CD4-positive, alpha-beta T cell treated with Interleukin-15 for 4 hours (primary cell): Measurements from ENCODE around the gene COPB2.

Experiments used
- DNase-seq: peaks from one replicate; pipeline ENCODE4 v3.0.0-alpha.2; 2020; ENCODE audit warnings: low spot score

COPB2 gene

DNA sequence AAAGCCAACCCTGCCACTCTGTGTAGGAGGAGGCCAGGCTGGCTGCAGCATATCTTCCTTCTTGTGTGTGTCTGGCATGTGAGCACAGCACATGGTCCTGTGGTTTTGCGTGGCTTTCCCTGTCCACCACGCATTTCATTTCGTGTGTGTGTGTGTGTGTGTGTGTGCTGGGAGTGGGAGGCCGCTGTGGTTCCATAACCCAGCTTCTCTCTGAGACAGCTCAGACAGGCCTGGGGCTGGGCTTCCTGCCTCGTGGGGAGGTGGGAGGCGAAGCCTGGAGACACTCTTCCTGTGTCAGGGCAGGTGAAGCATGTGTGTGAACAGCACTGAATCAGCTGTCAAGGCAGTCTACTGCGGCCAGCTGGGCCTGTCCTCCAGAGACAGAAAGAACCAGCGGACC lies 61.6 kb downstream of the COPB2 start:
- DNase-seq: no peak

DNA sequence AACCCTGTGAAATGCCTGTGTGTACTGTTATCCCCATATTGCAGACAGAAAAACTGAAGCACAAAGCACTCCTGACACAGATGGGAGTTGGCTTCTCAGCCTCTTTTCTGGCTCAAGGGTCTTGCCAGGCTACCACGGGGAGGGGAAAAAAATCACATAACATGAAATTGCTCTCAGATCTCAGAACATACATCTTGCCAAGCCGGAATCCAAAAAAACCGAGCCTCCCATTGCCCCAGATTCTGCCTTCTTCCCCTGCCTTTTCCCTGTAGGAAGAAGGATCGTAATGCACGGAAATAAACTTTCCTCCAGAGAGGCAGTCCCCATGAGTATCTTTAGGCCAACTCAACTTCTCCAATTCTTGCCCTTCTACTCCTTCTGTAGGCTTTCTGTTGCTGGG lies 62.2 kb downstream of the COPB2 start:
- DNase-seq: no peak

DNA sequence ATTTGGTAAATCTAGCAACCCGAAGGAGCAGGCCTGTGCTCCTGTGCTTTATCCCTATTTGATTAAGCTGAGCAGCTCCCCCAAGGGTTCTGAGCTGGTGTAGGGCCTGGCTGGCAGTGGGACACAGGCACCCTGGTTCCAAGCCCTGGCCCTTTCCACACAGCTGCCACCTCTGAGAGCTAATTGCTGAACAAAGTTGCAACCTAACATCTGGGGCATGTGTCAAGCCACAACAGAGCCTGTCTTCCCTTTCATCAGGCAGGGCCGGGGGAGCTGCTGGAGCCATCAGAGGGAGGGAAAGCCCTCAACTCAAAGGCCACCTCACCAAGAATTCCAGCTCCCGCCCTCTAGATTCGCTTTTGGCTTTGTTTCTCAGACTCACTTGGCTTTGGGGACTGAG lies 62.7 kb downstream of the COPB2 start:
- DNase-seq: no peak

DNA sequence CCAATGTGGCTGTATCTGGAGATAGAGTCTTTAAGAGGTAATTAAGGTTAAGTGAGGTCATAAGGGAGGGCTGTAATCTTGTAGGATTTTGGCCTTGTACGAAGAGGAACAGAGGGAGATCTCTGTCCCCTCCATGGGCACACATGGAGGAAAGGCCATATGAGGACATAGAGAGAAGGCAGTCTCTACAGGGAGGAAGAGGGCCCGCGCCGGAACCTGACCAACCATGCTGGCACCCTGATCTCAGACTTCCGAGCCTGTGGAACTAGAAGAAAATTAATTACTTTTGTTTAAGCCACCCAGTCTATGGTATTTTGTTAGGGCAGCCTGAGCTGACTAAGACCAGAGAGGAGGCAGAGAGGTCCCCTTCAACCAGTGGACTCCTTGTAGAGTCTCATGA lies 63.3 kb downstream of the COPB2 start:
- no peak for DNase-seq

DNA sequence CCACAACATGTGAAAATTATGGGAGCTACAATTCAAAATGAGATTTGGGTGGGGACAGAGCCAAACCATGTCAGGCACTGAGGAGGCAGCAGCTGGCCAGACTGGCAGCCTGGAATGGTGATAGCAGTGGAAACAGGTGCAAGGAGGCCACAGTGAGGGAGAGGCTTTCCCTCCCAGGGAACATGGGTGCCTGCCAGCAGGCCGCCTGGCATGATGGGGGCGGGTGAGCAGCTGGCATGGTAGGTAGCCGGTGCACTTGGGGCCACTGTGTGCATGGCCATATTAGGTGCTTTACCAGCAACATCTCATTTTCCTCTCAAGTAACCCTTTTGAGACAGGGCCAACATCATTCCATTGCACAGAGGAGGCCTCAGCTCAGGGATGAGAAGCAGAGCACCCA lies 63.9 kb downstream of the COPB2 start:
- no peak for DNase-seq

DNA sequence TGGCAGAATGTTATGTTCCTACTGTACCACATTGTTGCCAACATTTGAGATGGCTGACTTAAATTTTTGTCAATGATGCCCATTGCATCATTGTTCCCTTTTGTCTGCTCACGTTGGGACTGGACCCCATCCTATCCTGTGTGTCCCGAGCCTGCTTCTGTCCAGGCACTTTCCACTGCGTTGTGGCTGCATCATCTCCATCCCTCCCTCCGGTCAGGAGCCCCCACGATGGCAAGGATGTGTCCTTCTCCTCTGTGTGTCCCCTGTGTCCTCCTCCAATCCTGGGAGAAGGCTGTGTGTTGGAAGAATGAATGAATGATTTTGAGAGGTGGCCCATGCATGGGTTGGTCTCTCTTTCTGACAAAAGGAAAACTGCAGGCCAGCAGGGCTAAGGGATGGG lies 65.0 kb downstream of the COPB2 start:
- no peak for DNase-seq

DNA sequence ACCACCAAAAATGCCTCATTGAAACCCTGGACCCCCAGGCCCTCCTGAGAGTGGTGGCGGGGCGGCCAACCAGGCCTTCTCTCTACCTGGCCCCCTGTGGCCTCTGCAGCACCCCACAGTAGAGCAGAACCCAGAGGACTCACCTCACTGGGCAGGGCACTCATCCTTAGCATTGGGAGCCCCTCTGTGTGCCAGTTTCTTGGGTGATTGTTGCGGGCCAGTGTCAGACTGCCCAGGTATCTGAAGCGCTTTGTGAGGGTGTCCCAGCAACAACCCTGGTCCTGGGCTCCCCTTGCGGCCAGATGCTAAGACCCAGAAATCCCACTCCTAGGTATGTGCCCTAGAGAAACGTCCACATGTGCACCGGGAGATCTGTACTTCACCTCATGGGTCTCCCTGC lies 66.3 kb downstream of the COPB2 start:
- no peak for DNase-seq

DNA sequence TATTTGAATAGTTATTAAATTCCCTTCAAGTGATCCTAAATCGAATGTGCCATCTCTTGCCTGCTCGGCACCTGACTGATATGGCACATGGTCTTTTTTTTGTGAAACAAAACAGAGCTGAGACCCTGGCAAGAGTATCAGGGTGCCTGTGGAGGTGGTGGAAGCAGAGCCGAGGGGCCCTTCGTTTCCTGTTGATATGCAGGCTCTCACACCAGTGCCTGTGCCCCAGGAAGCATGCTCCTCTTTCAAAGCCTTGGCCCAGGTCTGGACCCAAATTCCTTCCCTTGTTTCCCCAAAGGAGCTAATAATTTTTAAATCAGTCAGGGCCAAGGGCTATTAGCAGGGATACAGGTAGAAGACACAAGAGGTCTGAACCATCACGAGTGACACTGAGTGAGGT lies 67.1 kb downstream of the COPB2 start:
- DNase-seq: no peak

DNA sequence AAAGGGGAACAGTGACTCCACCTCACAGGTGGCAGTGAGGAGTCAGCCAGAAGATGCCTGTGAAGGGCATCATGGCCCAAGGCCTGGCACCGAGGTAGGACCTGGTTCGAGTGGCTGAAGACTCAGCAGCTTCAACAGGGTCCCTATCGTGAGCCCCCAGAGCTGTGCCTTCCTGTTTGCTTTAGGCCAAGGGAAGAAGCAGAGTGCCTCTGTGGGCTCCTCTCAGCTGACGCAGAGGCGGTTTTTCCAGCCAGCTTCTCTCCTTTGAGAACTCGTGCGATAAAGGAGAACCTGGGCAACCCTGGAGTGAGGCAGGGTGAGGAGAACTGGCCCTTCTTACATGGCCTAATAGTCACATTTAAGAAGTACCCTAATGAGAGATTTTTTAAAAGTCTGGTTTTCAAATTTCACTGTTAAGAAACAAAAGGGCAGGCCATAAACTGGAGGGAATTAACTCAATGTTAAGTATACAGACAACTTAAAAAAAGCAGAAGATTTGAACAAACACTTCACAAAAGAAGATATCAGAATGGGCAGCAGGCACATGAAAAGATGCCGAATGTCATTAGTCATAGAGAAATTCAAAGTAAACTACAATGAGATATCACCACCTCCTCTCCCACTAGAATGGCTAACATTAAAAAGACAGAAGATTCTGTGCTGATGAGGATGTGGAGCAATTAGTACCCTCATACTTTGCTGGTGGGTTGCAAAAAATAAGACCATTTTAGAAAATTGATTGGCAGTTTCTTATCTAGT lies 68.7 kb downstream of the COPB2 start:
- no peak for DNase-seq

DNA sequence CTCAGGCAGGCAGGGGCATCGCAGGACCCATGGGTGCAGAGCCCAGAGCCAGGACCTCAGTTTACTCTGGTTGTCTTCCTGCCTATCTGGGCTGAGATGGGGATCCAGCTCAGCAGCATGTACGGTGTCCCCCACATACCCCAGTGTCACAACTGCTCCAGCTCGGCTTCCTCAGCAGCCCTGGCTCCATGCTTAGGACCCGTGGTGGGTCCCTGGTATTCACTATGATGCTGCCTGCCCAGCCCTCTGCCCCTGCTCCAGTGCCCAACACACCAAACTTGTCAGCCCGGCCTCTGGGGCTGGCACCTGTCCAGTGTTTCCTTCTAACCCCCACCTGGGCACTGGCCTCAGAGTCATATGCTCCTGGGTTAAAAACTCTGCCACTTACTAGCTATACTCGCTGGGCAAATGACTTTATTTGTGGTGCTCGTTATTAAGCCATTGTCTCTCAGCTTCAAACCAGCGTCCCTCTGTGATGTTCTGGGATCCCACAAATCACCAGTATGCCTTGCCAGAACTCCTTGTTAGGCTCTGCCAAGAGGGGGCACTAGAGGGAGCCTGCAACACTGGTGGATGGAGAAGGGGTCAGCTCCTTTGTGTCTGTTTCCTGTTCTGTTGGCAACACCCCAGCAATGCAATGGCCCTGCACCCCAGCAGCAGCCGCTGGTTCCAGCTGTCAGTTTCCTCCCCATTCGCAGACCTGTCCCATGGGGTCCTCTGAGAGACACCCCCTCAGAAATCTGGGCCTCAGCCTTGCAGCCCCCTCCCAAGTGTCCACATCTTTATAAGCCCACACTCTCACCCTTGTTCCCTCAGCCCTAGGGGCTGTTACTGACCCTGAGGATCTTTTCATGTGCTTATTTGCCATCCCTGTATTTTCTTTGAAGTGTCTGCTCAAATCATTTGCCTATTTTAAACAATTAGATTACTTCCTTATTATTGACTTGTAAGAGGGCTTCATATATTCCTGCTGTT lies 69.7 kb downstream of the COPB2 start:
- no peak for DNase-seq

DNA sequence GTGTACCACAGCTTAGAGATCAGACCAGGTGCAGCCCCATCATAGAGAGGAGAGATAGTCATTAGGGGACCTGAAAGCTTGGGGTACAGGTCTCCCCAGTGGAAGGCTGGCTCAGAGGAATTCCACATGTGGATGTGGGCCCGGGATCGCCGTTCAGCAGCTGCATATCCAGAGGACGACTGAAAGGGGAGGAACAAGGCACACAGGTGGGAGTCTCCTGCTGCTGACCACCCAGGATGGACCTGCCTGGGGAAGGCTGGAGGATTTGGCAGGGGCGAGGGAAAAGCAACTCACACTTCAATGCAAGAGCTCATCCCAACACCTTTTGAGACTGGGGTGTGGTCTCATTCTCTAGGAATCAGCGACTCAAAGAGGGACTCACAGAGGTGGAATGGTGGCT lies 70.6 kb downstream of the COPB2 start:
- no peak for DNase-seq

DNA sequence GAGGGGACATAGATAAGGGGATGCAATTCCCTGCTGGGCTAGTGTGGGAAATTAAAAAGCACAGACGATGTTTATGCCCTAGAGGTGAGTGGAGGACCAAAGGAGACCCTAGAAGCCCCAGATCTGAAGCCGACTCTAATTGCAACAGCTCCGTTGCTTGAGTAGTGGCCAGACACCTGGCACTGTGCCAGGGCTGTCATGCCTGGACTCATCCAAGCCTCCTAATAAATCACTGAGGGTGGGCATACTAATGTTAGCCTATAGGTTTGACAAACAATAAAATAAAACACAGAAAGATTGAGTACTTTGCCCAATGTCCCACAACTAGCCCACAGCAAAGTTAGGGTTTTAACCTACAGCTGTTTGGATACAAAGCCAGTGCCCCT lies 71.0 kb downstream of the COPB2 start:
- no peak for DNase-seq

DNA sequence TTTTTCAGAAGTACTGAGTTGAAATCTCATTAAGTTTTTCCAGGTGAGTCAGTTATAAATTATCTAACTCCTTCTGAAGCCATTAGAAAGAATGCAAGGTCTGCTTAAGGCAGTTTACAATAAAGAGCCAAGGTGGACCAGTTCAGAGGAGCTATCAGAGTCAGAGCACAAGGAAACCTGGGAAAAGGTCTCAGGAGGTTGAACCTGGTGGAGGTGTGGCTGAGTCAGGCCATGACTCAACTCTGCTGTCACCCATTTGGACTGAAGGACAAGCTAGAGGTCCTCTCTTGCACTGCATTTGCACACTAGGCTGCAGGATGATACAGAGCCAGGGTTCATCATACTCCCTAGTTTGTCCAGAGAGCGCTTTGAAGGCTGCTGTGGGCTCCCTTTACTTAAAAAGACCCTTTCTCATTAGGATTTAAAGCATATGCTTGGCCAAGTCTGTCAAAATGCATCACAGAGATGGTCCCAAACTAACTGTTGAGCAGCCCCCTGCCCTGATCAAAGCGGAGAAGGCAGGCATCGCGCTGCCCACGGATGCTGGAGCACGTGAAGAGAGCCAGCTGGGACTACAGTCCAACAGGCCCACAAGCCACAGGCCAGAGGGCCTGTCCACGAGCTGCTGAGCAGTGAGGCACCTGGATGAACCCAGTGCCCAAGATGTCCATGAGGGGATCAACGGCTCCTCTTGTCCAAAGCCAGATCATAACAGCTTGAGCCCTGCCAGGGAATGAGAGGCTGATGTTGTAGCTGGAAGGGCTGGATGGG lies 71.6 kb downstream of the COPB2 start:
- DNase-seq: no peak

DNA sequence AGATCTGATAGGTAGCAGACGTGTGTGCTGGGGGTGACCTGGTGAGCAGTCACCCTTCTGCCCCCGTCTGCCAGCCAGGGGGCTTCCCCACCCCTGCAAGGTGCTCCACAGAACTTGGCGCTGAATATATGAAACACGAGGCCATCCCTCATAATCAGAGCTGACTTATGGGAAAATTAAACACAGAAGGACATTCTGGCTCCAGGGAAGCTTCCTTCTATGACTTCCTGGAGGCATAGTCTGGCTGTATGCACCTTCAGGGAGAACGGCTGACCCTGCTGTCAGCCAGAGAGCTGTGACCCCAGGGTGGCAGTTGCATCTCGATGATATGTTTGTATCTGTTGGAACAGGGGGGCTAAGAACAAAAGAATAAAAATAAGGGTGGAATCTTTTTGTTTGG lies 72.2 kb downstream of the COPB2 start:
- no peak for DNase-seq

DNA sequence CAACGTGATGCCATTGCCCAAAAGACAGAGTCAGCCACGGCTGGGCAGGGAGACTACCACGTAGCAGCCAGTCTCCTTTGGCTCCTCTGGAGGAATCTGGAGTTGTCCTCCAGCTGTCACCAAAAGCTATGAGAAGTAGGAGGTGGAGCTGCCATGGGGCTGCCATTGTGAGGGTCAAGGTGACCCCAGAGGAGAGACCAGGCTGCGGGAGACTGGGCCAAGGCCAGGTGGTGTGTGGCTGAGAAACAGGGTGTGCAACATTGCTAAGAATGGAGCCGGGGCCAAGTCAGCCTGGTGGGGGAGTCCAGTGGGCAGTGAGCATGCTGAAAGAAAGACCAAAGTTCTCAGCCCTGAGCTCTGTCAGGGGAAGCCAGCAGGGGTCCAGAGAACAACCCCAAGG lies 75.5 kb downstream of the COPB2 start:
- no peak for DNase-seq

DNA sequence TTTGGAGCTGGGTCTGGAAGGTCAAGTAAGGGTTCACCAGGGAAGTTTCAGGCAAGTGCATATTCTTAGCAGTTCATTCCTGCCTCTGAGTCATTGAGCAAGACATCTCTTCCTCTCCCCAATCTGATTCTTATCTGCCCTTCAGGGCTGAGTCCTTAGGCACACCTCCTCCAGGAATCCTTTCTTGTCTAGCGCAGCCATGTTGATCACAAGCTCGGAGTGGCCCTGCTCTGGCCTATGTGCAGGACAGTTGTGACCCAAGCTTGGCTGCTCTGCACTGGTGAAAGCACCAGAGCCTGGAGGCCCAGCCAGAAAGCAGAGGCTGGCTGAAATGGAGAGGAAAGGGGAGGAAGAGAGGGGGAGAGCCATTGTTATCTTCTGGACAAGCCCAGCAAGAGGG lies 76.5 kb downstream of the COPB2 start:
- no peak for DNase-seq

DNA sequence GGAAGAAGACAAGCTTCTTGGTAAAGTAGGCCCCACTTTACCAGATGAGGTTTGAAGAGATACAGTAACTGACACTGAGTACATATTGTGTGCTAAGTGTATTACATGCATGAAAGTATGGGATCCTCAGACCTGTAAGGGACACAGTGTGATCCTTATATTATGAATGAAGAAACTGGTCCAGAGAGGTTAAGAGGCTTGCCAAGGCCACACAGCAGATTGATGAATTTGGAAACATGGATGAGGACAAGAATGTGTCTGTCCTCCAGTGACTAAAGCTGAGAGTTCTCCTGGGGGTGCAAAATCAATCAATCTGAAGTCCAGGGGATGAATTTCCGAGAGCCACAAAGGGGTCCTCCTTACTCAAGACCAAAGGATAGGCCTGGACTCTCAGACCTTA lies 77.0 kb downstream of the COPB2 start:
- no peak for DNase-seq

DNA sequence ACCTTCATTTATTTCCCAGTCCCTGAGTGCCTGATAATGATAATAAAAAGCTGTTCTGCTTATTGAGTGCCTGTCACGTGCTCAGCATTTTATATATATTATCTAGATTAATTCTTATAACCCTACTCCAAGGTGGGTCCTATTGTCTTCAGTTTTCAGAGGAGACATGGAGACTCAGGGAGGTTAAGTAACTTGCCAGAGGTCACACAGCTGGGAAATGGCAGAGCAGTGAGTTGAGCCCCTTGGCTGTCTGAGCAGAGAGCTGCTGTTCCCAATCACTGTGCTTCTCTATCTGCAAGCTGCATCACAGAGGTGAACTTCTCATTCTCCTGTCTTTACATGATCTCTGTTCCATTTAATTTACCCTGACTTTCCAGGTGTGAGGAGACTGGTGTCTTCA lies 77.9 kb downstream of the COPB2 start:
- no peak for DNase-seq

DNA sequence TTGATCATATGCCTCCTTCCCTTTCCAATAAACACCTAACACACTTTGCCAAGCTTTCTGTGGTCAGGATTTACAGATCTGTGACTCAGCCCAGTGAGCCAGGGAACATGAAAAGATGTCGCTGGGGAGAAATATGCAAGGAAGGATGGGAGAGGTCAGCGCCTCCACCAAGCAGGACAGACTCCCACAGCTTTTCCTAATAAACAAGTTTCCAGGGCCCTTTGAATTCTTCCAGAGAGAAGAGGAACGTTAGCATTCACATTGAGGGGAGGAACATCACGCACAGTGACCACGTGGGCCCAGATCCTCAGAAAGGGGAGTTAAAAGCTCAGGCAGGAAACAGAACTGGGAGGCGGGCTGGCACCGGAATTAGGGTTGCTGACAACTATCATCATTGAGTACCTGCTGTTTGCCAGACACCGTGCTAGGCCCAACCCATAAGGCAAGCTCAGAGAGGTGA lies 78.9 kb downstream of the COPB2 start:
- no peak for DNase-seq

DNA sequence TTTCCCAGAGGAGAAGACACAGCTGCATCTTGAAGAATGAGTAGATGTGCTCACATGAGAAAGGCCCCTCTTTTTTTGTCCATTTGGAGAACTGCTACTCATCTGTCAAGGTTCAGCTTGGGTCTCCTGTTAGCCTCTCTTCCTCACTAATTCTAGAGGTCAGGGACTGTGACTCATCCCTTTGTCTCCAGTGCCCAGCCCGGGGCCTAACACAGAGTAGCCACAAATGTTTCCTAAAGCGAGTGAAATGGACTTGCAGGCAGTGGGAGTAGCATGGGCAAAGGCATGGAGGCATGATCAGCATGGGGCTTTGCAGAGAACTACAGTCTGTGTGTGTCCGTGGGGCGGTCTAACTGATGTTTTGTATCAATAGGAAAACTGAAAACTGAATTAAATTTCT lies 79.6 kb downstream of the COPB2 start:
- no peak for DNase-seq

DNA sequence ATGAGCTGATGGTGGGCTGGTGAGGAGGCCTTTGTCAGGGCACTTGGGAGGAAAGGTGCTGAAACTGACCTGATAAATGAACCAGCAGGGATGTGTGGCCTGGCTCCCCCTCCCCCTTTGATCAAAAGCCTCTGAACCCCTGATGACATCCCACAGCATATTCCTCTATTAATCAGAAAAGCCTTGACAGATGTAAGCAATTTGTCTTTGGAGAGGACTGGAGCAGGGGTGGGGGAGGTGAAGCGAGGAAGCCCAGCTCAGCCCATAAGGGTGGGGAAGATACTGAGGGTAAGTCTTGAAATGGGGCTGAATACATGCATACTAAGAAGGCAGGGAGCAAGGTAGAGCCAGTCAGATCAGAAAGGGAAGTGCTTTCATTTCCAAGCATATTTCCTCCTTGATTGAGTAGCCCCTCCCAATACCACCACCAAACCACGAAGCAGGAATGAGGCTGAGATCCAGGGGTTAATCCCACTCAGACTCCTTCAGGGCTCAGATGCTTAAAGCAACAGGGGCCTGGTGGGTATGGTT lies 80.3 kb downstream of the COPB2 start:
- no peak for DNase-seq

DNA sequence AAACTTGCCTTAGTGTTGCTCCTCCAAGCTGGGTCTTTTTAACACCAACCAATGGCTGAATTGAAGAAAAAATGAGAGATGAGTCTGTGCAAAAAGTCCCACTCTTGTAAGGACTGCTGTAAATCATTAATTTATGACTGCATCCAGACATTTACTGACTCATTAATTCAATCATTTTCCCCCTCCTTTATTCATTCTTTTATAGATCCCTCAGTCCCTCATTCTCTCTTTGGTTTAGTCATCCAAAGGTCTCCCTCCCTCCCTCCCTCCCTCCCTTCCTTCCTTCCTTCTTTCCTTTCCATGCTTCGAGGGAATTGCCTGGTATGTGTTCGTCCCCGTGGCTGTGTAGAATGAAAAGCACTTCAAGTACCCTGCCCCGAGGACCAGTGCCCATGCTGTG lies 80.9 kb downstream of the COPB2 start:
- no peak for DNase-seq
